Esophagus squamous epithelium (tissue), 4 donors: Measurements from ENCODE around the gene UBE2Q2.

ENCODE experiments used
- CTCF ChIP-seq, 6 experiments: fragments of 450-650 bp in 4 of 6; fragments of 200-600 bp in 2 of 6; sonication (generic) in 2 of 6; IDR thresholded peaks; one replicate each; pipeline ENCODE4 v1.5.1; 2016 to 2019; ENCODE audit warnings: antibody characterized with exemption in 6 of 6, mild to moderate bottlenecking in 4 of 6, moderate library complexity in 4 of 6
- POLR2A ChIP-seq, 4 donors: fragments of 450-650 bp; IDR thresholded peaks; one replicate each; pipeline ENCODE4 v1.6.1; 2017; ENCODE audit warnings: antibody characterized with exemption in 4 of 4, mild to moderate bottlenecking in 4 of 4, moderate library complexity in 3 of 4

DNA sequence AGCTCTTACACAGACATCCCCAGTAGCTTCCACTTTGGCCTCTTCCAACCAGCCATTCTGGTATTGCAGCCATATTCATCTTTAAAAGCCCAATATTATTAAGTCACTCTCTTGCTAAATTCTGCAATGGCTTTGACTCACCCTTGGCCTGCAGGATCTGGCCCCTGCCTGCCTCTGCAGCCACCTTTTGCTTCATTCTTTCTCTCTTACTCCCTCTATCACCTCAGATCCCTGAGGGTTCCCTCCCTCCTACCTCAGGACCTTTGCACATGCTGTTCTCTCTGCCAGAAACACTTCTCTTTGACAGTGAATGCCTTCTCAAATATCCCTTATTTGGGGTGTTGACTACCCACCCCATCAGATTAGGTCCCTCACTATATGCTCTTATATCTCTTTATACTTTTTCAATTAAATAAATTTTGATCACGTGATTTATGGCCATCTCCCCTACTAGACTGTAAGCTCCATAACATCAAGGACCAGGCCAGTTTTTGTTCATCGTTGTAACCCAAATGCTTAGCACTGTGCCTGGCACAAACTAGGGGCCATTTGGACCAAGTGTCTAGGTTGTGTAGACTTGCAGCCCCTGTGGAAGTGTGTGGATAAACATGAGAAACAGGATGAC is 32.3 kb upstream of the UBE2Q2 start:
- TF ChIP-seq CTCF (IDR thresholded peaks at IDR 0.05), result no peak
- no peak for TF ChIP-seq POLR2A (IDR thresholded peaks at IDR 0.05)
